GM18517 (cell line): Measurements from ENCODE around the gene JPH2.

Experiments
- ATAC-seq: cut with Tn5 transposase; IDR thresholded peaks from one replicate; pipeline ENCODE4 v1.9.1; 2021; ENCODE audit warnings: mild to moderate bottlenecking, moderate library complexity; ENCODE audit not compliant: unreplicated experiment

JPH2 gene

DNA sequence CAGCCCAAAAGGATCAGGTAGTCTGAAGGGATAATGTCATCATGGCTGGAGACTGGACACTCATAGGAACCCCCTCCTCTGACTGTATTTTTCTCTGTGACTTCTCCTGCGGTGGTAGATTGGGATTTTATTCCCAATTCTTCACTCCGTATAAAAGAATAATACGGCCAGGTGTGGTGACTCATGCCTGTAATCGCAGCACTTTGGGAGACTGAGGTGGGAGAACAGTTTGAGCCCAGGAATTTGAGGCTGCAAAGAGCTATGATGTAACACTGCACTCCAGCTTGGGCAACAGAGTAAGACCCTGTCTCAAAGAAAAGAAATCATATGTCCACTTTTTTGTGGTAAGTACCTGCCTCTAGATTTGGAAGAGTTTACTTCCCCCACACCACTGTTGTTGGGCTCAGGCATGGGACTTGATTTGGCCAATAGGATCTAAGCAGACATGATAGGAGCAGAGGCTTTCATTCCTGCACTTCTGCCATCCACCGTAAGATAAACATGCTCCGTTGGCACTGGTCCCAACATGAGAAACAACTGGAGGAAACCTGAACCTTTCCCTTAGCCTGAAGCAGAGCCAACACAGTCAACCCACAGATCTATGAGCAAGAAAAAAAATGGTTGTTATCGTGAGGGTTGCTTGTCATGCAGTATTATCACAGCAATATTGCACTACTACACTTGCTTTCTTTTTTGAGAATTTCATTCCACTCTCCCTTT, 82.0 kb downstream of the JPH2 start:
- no peak for ATAC-seq

- no peak for ATAC-seq
These were observed 84.4 kb downstream of the JPH2 start for GRCh38 chr20:44102582-44102981.

GRCh38 chr20:44099832-44100231, 87.2 kb downstream of the JPH2 start:
- no peak for ATAC-seq

- ATAC-seq, result no peak
These were observed 88.3 kb downstream of the JPH2 start for GRCh38 chr20:44098657-44099056.

DNA sequence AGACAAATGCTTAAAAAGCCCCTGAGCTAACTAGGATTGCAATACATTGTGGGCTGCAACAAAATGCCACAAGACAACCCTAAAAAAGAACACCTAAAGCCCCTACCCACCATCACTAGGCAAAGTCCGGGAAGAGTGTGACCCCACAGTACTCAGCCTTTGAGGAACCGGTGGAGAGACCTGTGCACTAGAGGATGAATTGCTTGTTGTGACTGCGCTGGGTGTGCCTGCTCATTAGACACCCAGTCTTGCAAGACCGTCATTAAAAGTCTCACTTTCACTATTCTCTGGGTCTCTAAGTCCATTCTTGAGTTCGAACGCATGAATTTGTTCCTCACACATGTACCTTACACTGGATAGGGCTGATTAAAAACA, 88.7 kb downstream of the JPH2 start:
- ATAC-seq, result no peak

DNA sequence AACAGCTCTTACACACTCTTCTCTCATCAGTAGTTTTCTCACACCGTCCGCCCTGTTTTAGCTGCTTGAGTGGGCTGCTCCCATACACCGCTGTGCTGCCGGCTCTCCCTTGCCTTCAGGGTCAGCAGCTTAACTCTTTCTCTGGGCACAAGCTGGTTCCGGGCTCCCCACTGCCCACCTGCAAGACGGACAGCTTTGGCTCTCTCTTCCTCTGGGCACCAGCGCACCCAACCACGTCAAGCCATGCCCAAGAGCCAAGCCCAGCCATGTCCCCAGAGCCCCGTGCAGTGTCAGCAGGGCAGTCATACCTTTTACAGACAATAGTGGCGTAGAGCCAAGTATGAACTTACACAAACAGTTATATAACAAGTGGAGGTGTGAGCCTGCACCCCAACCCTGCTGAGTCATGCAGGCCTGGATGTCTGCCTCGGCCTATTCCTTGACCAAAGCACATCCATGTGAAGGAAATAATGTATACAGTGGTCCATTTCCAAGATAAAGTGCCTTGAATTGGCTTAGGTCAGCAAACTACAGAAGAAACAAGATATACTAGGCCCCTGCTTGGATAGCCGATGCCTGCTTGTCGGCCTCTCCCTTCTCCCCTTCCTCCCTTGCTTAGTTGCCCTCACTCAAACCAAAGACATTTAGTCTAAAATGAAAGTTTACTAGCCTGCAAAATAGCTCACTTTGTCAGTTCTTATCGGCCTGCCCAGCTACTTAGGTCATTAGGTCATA, 89.3 kb downstream of the JPH2 start:
- no peak for ATAC-seq

DNA sequence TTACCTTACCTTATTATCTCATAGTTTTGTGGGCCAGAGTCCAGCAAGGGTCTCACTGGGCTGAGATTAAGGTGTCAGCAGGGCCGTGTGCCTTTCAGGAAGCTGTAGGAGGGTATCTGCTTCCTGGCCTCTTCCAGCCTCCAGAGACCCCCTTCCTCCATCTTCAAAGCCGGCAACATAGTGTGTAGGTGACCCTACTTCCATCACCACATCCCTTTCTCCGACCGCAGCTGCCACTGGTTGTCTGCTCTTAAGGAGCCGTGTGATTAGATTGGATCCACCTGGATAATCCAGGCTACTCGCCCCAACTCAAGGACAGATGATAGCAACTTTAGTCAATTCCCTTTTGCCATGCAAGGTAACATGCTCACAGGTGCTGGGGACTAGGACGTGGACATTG, 91.2 kb downstream of the JPH2 start:
- ATAC-seq, result no peak

- ATAC-seq, result no peak
These were observed 93.8 kb downstream of the JPH2 start for GRCh38 chr20:44093249-44093582.

DNA sequence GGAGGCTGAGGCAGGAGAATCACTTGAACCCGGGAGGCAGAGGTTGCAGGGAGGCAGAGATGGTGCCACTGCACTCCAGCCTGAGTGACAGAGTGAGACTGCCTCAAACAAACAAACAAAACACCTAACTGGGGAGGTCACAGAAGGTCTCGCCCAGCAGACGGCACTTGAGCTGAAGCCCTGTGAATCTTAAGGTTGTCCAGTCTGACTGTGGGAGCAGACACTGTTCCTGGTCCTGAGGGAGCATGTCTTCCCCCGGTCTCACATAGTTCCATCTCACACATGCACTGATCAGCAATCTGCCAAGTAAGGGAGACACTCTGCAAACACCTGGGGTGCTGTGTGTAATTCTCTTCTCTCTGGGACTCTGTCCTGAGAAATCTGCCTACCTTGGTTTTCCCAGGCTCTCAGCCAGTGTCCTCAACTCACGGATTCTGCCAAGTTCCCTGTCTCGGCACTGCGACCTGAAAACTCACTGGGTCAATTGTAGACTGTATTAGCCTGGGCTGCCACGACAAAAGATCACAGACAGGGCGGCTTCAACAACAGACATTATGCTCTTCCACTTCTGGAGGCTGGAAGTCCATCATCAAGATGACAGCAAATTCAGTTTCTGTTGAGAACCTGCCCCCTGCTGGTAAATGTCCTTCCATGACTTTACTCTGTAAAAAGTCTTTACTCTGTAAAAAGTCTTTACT, 94.3 kb downstream of the JPH2 start:
- no peak for ATAC-seq

DNA sequence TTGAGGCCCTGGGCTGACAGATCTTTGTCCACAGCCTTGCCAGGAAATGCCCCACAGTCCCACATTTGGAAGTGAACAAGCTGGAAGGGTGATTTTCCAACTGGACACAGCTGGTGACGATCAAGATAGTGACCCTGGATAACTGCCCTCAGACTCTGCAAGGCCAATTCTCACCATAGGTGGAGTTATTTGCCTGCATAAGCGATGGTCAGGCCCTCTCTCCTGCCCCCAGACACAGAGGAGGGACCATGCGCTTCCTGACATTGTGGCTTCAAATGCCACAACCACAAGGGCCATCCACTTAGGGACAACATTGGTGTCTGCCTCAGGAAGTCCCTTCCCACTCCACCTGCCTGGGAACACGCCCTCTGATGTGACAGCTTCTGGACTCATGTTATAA, 96.0 kb downstream of the JPH2 start:
- no peak for ATAC-seq

GRCh38 chr20:44089987-44090674, 96.9 kb downstream of the JPH2 start:
- ATAC-seq, result no peak

GRCh38 chr20:44087857-44088120, 99.2 kb downstream of the JPH2 start:
- ATAC-seq, result no peak

DNA sequence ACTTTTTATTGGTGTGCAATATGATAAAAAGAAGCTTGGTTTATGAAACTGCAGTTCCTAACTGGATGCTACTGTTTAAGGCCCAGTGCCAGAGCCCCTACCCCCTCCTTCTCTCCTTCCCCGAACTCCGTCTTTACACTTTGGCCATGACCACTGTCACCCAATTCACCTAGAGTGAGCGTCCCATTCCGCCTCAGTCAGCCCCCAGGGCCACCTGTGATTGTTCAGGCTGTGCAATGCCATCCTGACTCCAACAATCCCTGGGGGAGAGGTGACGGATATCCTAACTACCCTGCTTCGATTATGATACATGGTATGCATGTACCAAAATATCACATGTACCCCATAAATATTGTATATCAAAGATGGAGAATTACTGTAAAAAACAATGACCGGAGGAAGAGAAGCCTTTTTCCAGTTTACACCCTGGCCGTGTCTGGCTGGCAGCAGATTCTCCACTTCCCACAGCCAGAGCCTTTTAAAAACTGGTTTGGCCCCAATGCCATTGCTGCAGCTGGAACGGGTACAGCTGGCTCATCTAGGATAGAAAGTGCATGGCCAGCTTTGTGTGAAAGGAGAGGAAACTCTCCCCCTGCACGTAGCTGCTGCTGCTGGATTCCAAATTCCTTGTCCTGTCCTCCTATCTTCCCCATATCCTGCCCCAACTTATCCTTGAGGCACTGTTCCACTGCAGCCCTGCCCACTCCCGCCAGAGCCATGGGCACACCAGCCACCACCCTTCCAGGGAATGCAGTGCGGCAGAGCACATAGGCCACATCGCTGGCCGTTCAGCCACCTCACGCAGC, 99.7 kb downstream of the JPH2 start:
- ATAC-seq, result no peak

- ATAC-seq, result no peak
These were observed 101.2 kb downstream of the JPH2 start for GRCh38 chr20:44085616-44086434.

DNA sequence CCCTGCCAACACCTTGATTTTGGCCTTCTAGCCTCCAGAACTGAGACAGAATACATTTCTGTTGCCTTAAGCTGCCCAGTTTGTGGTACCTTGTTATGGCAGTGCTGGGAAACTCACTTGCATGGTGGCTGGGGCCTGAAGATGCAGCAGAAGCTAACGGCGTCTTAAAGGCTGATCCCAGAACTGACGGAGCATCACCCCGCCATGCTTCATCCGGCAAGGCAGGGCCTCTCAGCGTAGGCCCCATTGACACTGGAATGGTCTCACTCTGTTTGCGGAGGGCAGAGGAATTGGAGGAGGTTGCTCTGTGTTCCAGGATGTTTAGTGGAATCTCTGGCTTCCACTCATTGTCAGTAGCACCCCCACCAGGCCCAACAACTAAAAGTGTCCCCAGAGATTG, 102.1 kb downstream of the JPH2 start:
- ATAC-seq, result no peak

GRCh38 chr20:44084439-44084838, 102.5 kb downstream of the JPH2 start:
- ATAC-seq, result no peak

DNA sequence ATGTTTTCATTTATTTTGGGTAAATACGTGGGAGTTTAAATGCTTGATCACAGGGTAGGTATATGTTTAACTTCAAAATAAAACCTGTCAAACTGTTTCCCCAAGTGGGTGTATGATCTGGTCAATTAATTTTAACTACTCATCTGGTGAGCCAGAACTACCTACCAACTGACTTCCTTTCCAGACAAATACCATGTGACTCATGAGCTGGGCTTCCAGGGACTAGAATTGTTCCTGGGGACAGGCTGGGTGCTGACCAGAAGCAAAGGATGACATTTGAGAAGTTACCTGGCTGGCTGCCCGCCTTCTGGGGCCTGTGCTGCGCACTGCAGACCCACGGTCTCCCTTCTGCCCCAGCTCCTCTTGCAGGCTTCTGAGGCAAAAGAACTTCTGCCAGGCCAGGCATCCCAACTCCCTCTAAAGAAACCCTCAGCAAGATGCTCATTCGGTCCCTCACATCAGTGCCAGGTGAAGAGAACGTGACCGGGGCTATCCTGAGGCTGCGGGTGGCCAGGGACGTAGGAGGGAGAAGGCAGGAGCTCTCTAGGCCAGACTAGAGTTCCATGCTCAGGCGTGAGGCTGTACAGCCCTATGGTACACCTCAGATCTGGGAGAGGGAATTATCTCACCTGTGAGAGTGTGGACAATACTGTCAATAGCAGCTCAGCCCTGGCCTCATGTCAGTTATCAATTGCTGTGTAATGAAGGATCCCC, 103.6 kb downstream of the JPH2 start:
- no peak for ATAC-seq

- no peak for ATAC-seq
These were observed 105.1 kb downstream of the JPH2 start for GRCh38 chr20:44081888-44082287.

GRCh38 chr20:44081476-44081875, 105.5 kb downstream of the JPH2 start:
- no peak for ATAC-seq
